OCI-LY1 (cell line): Measurements from ENCODE around the gene GALNT18.

Experiments
- H2AFZ ChIP-seq: fragments of 200-600 bp; sonication (generic), shearing (Covaris generic); 2 replicates; pipeline ENCODE4 v1.6.0; 2014; ENCODE audit warnings: antibody characterized with exemption, mild to moderate bottlenecking, low read length
- H3F3A ChIP-seq: fragments of 200-600 bp; sonication (generic), shearing (Covaris generic); 2 replicates; pipeline ENCODE4 v1.6.0; 2014; ENCODE audit warnings: mild to moderate bottlenecking, antibody characterized with exemption, low read length, moderate library complexity; ENCODE audit not compliant: insufficient read depth
- H3K27ac ChIP-seq: fragments of 200-600 bp; sonication (generic); 2 replicates; pipeline ENCODE4 v1.5.1; 2014; ENCODE audit warnings: low read length, mixed run types, mild to moderate bottlenecking, low read depth; ENCODE audit not compliant: poor library complexity, severe bottlenecking
- H3K27me3 ChIP-seq: fragments of 200-600 bp; sonication (generic); 2 replicates; pipeline ENCODE4 v1.6.0; 2014; ENCODE audit warnings: antibody characterized with exemption, mild to moderate bottlenecking, low read length, moderate library complexity; ENCODE audit not compliant: insufficient read depth
- H3K36me3 ChIP-seq: fragments of 200-600 bp; sonication (generic); 2 replicates; pipeline ENCODE4 v1.6.1; 2014; ENCODE audit warnings: mild to moderate bottlenecking, antibody characterized with exemption, low read length, moderate library complexity, mixed read lengths; ENCODE audit not compliant: insufficient read depth
- H3K4me1 ChIP-seq: fragments of 200-600 bp; sonication (generic); 2 replicates; pipeline ENCODE4 v1.5.1; 2014; ENCODE audit warnings: mild to moderate bottlenecking, low read length, moderate library complexity; ENCODE audit not compliant: insufficient read depth, severe bottlenecking
- H3K4me2 ChIP-seq: fragments of 200-600 bp; sonication (generic), shearing (Covaris generic); 2 replicates; pipeline ENCODE4 v1.6.1; 2014; ENCODE audit warnings: low read length
- H3K4me3 ChIP-seq: fragments of 200-600 bp; sonication (generic); 2 replicates; pipeline ENCODE4 v1.5.1; 2014; ENCODE audit warnings: low read length, low read depth, mild to moderate bottlenecking, mixed read lengths; ENCODE audit not compliant: poor library complexity, severe bottlenecking
- H3K79me2 ChIP-seq: fragments of 200-600 bp; shearing (Covaris generic); 2 replicates; pipeline ENCODE4 v1.6.1; 2016; ENCODE audit warnings: mixed run types, low read length, mixed read lengths; ENCODE audit not compliant: insufficient read depth
- H3K9ac ChIP-seq: fragments of 200-600 bp; sonication (generic), shearing (Covaris generic); 2 replicates; pipeline ENCODE4 v1.6.1; 2014; ENCODE audit warnings: mild to moderate bottlenecking, low read length, mixed read lengths
- H3K9me2 ChIP-seq: fragments of 200-600 bp; sonication (generic), shearing (Covaris generic); 2 replicates; pipeline ENCODE4 v1.6.1; 2014; ENCODE audit warnings: low read depth, mild to moderate bottlenecking, low read length, mixed read lengths
- H3K9me3 ChIP-seq: fragments of 200-600 bp; shearing (Covaris generic); 2 replicates; pipeline ENCODE4 v1.6.1; 2014; ENCODE audit warnings: low read length, mixed read lengths
- H4K20me1 ChIP-seq: fragments of 200-600 bp; sonication (generic), shearing (Covaris generic); 2 replicates; pipeline ENCODE4 v1.6.0; 2016; ENCODE audit warnings: mild to moderate bottlenecking, low read length; ENCODE audit not compliant: insufficient read depth
- CTCF ChIP-seq: fragments of 200-600 bp; sonication (generic), shearing (Covaris generic); IDR thresholded peaks from 2 replicates; pipeline ENCODE4 v1.5.1; 2017; ENCODE audit warnings: mild to moderate bottlenecking, antibody characterized with exemption, low read length, moderate library complexity, mixed read lengths
- EZH2 ChIP-seq: fragments of 200-600 bp; sonication (generic), shearing (Covaris generic); IDR thresholded peaks from 2 replicates; pipeline ENCODE4 v1.8.0; 2017; ENCODE audit warnings: borderline replicate concordance, mixed run types, mild to moderate bottlenecking, antibody characterized with exemption, low read length, moderate library complexity, mixed read lengths

Gene GALNT18

GRCh38 chr11:11661326-11662040 is 39.7 kb upstream of the GALNT18 start:
- Histone ChIP-seq H3K4me3 (no peak overlapping the region), H2AFZ (no peak overlapping the region), H3K9me2 (no peaks in the 10 kb centered on the region), H3F3A (no peaks in the 10 kb centered on the region), H3K4me2 (no peak overlapping the region), H3K27ac (no peak overlapping the region), H3K4me1 (no peaks in the 10 kb centered on the region), H3K79me2 (no peaks in the 10 kb centered on the region), H3K36me3 (no peaks in the 10 kb centered on the region), H3K9me3 (no peaks in the 10 kb centered on the region), H3K27me3 (0 out of 2 replicates have a peak, but pooled peaks cover 4% of the 10 kb centered on the region), H3K9ac (no peak overlapping the region), H4K20me1 (no peaks in the 10 kb centered on the region)
- TF ChIP-seq CTCF (no peak), EZH2 (no peak)

DNA sequence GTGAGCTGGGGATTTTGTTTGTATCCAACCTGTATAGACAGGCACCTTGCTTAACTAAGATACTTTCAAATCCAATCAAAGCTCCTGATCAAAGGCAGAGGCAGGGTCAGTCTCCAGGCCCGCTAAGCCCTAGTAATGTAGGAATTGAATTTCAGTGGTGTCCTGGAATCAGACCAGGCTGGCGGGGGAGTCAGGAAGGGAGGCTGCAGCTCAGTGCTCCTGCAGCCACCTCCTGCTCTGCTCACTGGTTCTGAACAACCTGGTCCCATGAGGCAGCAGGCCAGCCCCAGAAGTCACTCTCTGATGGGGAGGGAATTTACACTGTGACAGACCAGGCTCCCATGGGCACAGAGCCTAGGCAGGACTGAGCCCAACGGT is 38.5 kb upstream of the GALNT18 start:
- no peak overlapping the region for H3K9ac ChIP-seq
- H3K9me2 ChIP-seq, result no peaks in the 10 kb centered on the region
- no peaks in the 10 kb centered on the region for H3K79me2 ChIP-seq
- 0 out of 2 replicates have a peak, but pooled peaks cover 4% of the 10 kb centered on the region for H3K27me3 ChIP-seq
- H3K4me3 ChIP-seq, result no peak overlapping the region
- H3K4me1 ChIP-seq, result no peaks in the 10 kb centered on the region
- no peaks in the 10 kb centered on the region for H3K9me3 ChIP-seq
- no peaks in the 10 kb centered on the region for H4K20me1 ChIP-seq
- no peak for TF ChIP-seq EZH2
- TF ChIP-seq CTCF, result no peak
- H3K36me3 ChIP-seq, result no peaks in the 10 kb centered on the region
- no peaks in the 10 kb centered on the region for H3F3A ChIP-seq
- H3K27ac ChIP-seq, result no peak overlapping the region
- no peak overlapping the region for H3K4me2 ChIP-seq
- H2AFZ ChIP-seq, result no peak overlapping the region

DNA sequence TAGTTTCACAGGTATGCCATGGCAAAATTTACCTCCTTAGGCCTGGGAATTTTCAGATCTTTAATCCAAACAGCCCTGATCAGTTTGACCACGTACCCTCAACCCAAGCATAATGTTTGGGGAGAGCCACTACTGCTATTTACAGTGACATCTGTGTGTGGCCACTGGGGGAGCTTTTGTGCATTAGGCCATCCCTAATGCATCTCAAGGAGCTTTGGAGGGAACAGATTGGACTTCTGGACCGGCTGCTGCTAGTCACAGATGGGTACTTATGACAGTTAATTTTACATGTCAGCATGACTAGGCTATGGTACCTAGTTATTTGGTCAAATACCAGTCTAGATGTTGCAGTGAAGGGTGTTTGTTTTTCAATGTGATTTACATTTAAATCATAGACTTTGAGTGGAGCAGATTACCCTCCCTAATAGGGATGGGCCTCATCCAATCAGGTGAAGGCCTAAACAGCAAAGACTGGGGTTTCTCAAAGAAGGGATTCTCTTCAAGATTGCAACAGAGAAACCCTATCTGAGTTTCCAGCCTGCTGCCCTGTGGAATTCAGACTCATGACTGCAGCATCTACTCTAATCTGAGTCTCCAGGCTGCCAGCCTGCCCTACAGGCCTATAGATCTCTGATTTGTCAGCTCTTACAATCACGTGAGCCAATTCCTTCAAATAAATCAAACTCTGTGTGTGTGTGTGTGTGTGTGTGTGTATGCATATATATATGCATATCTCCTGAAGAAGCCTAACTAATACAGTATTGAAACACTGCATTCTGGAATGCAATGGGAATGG is 38.0 kb upstream of the GALNT18 start:
- Histone ChIP-seq H3K27ac (no peak overlapping the region), H3K27me3 (no peaks in the 10 kb centered on the region), H3F3A (no peaks in the 10 kb centered on the region), H3K4me2 (no peak overlapping the region), H3K36me3 (no peaks in the 10 kb centered on the region), H3K9me3 (no peaks in the 10 kb centered on the region), H3K4me3 (no peak overlapping the region), H3K4me1 (no peaks in the 10 kb centered on the region), H2AFZ (no peak overlapping the region), H3K9me2 (no peaks in the 10 kb centered on the region), H4K20me1 (no peaks in the 10 kb centered on the region), H3K79me2 (no peaks in the 10 kb centered on the region), H3K9ac (no peak overlapping the region)
- peak; percentile 20; the same call in 1 of the 2 replicates for TF ChIP-seq CTCF
- TF ChIP-seq EZH2, result no peak
